NCI-H748 treated with DMSO at 0.1 percent for 48 hours (cell line): ENCODE data around the gene ADM5.

Experiments
- DNase-seq: peaks from one replicate; lab custom pipeline; 2025; lab: John Stamatoyannopoulos, UW

ADM5 gene

DNA sequence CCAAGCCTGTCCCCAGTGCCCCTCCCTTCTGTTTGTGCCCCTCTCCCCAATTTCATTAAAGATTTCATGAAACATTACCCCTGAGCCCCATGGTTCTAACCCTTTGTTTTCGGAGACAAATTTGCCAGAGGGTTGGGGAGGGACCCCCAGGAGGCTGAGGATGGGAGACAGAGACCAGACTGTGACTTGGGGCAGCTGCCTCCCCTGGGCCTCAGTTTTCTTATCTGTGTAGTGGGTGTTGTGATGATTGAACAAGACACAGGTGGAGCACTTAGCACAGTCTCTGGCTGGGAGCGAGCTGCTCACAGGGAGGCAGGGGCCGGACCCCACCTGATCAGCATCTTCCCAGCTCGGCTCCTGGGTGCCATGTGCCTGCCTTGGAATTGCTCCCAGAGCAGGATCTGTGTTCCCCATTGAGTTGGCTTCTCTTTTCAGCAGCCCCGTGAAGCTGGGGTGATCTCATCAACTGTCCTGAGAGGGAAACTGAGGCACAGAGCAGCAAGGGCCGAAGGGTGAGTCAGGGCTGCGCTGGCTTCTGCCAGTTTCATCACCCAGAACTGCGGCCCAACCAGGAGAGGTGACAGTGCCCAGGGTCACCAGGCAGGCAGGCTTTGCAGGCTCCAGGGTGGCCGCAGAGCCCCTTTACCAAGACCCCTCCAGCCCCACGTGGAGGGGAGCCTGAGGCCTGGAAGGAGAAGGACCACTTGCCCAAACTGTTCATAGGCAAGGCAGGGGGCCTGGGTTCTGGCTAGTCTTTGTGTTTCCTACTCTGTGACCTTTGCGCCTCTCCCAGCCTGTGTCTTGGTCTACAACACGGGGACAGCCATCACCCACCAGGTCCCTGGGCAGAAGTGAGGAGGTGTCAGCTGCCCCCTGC, 30.6 kb upstream of the ADM5 start:
- no peak for DNase-seq

- DNase-seq: no peak
Observed at GRCh38 chr19:49660338-49660961, 28.9 kb upstream of the ADM5 start.

DNA sequence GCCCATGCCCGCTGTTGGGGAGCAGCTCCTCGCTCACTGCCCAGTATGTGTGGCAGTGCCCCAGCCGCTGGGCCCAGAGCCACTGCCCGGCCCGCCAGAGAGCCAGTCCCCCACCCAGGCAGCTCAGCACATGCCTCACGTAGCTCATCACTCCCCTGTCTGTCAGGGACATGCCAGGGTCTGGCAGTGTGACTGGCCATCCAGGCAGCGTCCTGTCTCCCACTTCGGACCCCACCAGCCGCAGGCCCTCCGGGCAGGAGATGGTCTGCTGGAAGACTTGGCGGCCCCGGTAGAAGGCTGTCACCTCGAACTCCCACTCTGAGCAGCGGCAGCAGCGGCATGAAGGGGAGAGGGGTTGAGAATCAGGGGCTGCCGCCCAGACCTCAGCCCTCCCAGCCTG, 27.4 kb upstream of the ADM5 start:
- no peak for DNase-seq

- DNase-seq: no peak
Observed at GRCh38 chr19:49663224-49663623, 26.2 kb upstream of the ADM5 start.

- DNase-seq: peak; percentile 79
Observed at GRCh38 chr19:49664171-49665035, 25.0 kb upstream of the ADM5 start.

DNA sequence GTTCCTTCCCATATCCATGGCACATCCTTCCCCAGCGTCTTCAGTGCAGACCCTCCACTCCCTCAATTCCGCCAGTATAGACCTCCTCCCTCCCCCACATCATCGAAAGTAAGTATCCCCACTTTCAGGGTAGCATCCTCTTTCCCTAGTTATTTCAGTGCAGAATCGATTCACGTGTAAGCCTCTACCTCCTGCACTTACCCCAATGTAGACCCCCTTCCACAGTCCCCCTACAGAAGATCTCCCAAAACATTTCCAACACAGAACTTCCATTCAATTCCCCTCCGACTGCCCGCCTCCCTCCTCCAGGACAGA, 24.4 kb upstream of the ADM5 start:
- DNase-seq: peak; percentile 47

- DNase-seq: peak; percentile 97
Observed at GRCh38 chr19:49665351-49666119, 23.9 kb upstream of the ADM5 start, which contains the start of the genes BCL2L12 and IRF3. BCL2L12 (plus strand) TSS chr19:49665933; CDS start chr19:49666693, 760 bp downstream. IRF3 (minus strand) TSS chr19:49665857; CDS start chr19:49664838, 1,019 bp downstream.

DNA sequence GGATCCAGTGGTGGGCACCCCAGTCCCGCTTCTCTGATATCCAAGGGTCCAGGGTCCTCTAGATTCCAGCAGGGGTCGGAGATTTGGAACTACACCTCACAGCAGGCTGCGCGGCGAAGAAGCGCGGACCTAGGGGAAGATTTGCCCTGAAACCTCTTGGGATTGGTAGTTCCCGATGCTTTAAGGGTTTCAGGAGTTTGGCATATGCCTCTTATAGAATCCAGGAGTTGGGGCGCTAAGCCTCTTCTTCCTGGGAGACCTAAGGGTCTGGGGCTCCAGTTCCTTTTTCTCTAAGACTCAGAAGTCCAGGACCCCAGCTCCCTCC, 23.3 kb upstream of the ADM5 start:
- no peak for DNase-seq

GRCh38 chr19:49667473-49667872, 21.9 kb upstream of the ADM5 start:
- DNase-seq: no peak

DNA sequence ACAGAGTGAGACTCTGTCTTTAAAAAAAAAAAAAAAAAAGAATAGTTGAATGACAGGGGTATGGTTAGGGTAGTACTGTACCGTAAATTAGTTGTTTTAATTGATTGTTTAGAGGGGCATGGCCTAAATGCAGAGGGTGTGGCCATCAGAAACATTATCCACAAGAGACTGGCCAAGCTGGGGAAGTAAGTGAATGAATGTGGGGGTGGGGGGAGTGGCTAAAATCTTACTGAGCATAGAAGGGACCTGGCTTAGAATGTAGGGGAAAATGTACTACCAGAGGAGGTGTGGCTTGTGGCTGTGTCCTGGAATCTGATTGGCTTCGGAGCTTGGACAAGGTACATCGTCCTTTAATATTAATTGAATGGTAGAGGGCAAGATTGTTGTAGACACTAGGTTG, 19.9 kb upstream of the ADM5 start:
- DNase-seq: no peak

DNA sequence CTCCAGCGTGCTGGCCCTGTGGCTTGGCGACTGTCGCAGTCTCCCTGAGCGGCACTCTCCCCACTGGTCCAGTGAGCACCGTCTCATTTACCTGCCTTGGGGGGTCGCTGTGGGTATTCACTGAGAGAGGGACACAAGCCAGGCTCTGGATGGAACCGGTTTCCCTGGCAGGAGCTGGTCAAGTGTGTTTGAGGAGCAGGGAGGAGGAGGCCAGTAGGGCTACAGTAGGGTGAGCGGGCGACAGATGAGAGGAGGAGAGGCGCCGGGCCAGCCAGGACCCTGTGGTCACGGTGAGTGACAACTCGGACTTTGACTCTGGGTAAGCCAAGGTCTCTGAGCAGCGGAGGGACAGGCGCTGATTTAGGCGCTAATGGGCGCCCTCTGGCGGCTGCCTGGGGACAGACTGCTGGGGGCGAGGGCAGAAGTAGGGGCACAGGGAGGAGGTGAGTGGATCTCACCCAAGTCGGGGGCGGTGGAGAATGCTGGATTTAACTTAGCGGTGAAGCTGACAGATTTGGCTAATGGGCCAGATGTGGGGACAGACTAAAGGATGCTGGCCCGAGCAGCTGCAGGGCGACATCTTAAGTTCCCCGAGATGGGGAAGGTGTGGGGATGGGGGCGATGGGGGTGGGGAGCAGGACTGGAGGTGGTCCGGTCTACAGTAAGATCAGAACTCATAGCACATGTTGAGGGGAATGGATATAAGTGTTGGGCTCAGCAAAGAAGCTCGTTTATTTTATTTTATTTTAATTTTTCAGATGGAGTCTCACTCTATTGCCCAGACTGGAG, 17.1 kb upstream of the ADM5 start:
- DNase-seq: peak; percentile 94

GRCh38 chr19:49676136-49676783, 13.1 kb upstream of the ADM5 start:
- DNase-seq: peak; percentile 96

DNA sequence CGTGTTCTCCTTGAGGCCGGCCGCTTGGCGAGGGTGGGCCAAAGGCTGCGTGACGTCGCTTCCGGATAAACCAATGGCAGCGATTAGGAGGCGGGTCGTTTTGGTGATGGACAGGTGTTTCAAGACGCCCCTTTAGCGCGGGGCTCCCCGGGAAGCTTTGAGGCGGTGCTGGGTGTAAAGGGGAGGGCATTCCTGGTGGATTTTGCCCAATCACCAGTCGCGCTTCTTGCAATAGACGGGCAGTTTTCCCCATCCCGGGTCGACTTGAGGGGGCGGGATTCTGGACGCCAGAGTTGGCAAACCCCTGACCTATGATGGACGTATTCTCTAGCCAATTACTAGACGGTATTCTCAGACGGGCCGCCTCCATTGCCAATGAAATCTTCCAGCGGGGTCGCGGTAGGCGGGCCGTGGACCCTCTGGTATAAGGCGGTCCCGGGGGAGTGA, 12.6 kb upstream of the ADM5 start:
- DNase-seq: peak; percentile 100

DNA sequence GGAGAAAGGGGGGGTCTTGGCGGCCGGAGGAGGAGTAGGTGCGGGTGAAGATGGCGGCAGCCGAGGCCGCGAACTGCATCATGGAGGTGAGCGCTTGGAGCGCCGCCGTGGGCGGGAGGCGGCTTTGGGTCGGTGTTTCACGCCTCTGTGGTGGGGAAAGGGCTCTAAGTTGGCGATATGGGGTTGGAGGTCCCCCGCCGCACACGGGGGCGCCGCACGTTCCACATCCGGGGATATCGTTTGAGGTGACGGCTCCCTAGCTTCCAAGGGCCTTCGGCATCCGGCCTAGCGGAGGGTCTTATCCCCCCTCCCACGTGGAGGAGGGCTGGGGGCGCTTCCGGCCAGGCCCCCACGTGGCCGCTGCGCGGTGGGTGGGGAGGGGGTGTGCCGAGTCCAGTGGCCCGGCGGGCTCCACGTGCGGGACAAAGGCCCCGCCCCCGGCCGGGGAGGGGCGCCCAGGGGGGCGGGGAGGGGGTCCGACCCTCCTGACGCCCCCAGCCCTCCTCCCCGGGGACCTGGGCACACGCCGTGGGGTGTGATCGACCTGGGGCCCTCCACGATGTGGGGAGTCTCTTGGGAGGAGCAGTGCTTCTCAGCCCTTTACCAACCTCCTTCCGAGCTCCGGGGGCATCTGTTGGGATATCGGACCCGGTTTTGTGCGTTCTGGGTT, 12.0 kb upstream of the ADM5 start, which contains the start of gene PRMT1:
PRMT1 (plus strand) TSS at position 41 of the 670 bp plus-strand sequence; CDS start at position 51, 10 bp downstream.
- no peak for DNase-seq

- peak; percentile 35 for DNase-seq
Observed at GRCh38 chr19:49677901-49678674, 11.3 kb upstream of the ADM5 start.

- DNase-seq: no peak
Observed at GRCh38 chr19:49678985-49679770, 10.2 kb upstream of the ADM5 start.

- DNase-seq: no peak
Observed at GRCh38 chr19:49679771-49680413, 9.5 kb upstream of the ADM5 start.
